Right renal pelvis (tissue), 4 donors: ENCODE data around the gene PPP2R2C. TPM values are rescaled to one million over a fixed set of nuclear protein-coding genes. Genes with fewer than 3 reads are reported as not detected.

Experiments
- DNase-seq, 4 donors: peaks; one replicate each; pipeline ENCODE4 v3.0.0-alpha.2; 2013; ENCODE audit warnings: low read depth in 4 of 4, low spot score in 3 of 4, missing footprints in 1 of 4
- polyA plus RNA-seq, 4 donors: library from polyadenylated mRNA; unstranded; fragments of 120-200 nt; gene quantifications; one replicate each; pipeline ENCODE4 v1.2.1, GENCODE V29; 2013; ENCODE audit not compliant: insufficient read length in 4 of 4

The PPP2R2C gene
- polyA plus RNA-seq, 4 donors, result 0.30 to 0.71 (median 0.37) TPM

DNA sequence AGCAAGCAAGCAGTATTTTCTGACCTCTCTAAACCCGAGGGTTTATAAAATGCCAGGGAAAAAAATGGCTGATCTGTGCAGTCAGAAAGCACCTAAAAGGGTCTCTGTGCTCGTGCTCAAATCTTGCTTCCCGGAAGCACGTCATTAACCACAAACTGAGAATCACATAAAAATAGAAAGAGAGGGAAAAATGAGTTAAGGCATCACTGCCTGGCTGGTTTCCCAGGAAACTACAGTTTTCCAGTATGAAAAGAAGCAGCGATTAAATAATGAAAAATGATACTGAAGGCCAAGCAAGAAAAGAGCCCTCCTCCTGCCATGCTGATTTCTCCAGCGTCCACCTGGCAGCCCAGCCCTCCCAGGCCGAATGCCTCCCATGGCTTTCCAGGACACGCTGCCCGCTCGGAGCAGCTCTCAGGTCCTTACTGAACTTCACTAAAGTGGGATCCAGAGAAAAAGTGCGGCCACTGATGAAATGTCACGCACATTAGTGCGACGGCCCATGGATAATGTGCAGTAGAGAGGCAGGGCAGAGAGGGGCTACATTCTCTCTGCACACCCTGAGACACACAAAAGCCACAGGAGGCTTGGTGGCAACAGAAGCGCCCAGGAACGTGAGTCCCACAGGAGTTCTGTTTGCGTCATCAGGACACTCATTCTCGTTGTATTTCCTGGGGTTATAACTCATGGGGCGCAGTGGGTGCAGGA is 122.4 kb downstream of the PPP2R2C start:
- DNase-seq, result no peak

DNA sequence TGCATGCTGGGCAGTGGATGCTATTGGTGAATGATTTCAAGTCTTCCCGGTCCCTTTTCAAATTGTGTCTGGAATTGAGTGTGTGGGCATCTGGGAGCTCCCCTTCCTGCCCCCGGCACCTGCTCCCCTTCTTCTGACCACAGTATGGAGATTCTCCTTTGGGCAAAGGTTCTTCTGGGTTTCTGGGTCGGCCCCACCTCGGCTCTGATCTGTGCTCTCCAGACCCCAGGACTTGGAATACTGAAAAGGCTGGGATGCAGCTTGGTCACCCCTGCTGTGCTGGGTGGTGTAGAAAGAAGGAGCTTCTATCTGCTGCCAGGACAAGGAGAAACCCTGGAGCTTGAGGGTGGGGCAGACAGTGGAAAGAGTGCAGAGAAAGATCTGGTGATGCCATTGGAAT is 124.0 kb downstream of the PPP2R2C start:
- no peak for DNase-seq

DNA sequence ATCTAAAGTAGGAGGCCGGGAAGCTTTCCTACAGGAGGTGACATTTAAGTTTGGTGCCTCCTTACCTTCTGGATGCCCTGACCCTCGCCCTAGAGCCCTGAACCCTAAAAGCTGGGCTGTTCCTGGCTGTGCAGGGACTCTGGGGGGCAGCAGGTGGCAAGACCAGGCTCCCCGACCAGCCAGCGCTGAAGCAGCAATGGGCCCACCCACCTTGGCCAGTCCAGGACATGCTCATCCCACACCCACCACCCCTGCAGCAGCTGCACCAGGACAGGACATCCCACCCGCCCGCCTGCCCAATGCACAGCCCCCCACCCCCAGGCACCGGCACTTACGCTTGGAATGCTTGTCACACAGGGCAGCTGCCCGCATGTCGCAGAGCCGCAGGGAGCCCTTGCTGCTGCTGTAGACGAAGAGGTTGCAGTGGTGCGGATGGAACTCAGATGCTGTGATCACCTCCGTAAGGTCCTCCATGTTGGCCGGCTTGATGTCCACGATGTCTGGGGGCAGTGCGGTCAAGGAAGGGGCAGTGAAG is 124.8 kb downstream of the PPP2R2C start:
- DNase-seq, result no peak

DNA sequence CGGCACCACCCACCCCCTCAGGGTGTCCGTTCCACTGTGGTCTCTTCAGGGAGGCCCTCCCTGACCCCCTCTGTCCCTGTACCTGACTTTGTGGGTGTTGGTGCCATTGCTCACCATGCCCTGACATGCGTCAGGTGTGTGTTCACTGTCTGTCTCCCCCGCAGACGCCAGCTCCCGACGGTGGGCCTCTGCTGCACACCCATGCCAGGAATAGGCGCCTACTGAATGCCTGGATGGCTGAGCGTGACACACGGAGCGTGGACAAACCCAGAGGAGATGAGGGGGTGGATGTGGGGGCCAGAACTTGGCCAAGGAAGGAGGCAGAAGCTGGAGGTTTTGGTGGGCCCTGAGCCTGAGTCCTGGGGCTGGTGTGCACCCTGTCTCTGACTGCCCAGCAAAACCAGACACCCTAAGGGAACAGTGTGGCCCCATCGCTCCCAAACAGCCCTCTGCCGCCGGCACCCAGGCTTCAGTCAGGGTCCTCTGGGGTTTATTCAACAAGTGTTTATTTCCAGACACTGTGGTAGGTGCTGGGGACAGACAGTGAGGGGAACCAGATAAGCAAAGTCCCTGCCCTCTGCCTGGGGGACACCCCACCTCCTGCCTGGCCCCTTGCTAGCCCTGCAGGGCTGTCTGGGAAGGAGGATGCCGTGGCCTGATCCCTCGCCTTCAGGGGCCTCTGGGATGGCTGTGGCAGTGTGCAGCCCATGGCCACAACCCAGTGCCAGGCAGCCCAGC is 125.9 kb downstream of the PPP2R2C start:
- no peak for DNase-seq

DNA sequence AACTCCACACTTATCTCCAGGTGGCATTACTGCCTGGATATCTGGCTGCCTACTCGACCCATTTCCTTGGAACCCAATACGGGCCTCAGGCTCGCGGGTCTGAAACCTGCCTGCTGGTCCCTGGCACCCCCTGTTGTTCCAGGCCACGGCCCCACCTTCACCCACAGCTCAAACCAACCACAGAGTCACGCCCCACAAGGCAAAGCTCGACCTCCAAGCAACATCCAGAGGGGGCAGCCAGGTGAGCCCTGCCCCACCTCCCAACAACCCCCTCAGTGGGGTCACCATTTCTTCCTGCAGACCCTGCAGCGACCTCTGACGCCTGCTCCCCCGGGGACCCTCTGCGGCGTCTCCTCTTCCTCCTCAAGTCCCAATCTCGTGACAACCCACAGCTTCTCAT is 126.5 kb downstream of the PPP2R2C start:
- no peak for DNase-seq

DNA sequence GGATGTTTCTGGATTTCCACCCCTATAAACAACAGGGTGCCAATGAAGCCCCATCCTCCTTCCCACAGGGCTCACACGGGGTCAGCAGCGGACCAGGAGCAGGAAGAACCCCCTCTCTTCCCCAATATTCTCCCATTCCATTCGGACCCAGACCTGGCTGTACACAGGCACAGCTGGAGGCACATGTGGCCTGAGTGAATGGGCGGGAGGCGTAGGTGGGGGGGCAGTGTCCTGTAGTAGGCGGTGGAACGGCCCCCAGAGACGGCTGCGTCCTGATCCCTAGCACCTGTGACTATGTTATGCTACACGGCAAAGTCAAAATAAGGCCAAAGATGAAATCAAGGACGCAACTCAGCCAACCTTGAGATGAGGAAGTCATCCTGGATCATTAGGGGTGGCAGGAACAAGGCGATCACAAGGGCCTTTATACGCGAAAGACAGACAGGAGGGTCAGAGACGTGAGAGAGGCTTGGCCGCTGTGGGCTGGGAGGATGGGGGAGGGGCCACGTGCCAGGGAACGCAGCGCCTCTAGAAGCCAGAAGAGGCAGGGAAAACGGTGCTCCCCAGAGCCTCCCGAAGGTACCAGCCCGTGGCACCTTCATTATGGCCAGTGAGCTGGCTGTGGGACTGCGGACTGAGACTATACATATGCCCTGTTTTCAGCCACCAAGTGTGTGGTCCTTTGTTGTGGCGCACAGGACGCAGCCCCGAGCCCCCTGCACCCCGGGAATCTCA is 127.2 kb downstream of the PPP2R2C start:
- no peak for DNase-seq

DNA sequence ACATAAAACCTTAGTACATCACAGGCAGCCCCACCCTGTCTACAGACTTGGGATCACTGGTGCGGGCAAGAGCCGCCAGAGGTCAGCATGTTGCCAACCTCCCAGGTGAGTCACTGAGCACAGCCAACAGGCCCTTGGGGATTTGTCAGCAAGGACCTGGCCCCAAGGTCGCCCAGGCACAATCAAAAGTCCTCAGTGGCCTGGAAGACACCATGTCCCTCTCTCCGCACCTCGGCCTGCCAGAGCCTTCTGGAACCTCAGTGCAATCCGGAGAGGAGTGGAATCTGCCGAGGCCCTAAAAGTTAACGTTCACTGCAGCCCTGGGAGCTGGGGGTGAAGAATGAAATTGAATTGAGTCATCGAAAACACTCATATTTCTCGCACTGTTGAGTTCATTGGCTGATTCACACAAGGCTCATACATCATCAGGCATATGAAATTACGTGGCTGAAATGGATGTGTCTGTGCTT is 128.4 kb downstream of the PPP2R2C start:
- no peak for DNase-seq

DNA sequence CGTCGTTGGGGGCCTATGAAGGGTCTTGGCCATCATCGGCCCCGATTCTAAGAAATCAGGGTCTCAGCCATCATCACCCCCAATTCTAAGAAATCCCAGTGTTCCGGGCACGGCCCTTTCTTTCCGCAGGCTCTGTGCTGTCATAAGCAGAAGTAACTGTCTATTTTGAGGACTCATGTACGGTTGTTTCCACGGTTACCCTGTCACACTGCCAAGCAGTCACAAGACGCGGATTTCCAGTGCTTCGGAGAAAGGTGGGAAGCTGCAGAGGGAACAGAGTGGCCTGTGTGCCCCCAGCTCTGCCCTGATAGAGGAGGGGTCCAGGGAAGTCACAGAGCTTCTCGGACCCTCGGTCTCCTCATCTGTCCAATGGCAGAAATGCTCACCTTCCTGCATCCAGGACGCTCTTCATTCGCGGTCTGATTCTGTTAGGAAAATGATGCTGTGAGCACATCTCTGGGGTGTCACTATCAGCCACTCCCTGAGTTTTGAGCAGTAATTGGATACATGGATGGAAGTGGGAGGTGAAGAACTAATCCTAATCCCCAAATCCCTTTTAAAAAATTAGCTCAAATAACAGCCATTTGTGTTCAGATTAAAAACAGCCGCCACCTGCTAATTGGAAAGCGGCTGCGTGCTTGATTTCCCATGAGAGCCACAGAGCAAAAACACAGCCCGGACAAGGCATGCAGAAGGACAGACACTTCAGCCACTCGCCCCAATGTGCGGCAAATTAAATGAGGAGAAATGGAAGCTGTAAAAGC is 129.7 kb downstream of the PPP2R2C start:
- DNase-seq, result no peak

DNA sequence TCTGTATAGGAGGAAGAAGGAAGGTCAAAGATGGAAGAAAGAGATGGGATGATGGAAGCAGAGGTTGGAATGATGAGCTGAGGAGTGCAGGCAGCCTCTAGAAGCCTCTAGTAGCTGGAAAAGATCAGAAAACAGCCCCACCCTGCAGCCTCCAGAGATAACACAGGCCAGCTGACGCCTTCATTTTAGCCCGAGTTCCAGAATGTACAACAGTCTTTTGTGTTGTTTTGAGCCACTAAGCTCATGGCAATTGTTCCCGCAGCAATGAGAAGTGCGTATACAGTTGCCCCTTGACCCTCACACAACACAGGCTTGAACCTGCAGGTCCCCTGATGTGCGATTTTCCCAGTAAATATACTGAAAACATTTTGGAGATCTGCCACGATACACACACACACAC is 130.7 kb downstream of the PPP2R2C start:
- no peak for DNase-seq

DNA sequence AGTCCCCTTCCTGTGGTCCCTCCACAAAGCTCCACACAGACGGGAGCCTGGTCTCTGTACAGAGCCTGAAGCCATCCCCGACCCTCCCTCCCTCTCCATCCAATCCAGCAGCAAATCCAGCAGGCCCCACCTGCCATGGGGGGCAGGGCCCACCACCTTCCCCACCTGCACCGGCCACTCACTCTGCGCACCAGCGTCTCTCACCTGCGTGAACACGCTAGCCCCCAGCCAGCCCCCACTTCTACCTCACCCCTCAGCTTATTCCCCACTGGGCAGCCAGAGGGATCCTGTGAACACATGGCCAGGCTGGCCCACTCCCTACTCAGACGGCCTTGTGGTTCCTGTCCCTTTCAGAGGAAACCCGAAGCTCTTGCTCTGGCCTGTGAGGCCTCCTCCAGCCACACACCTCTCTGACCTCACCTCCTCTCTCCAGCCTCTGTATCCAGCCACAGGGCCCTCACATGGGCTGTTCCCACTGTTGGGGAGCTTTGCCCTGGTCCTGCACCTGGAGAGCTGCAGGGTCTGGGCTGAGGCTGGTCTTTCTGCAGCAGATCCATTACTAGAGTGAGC is 131.9 kb downstream of the PPP2R2C start:
- no peak for DNase-seq

DNA sequence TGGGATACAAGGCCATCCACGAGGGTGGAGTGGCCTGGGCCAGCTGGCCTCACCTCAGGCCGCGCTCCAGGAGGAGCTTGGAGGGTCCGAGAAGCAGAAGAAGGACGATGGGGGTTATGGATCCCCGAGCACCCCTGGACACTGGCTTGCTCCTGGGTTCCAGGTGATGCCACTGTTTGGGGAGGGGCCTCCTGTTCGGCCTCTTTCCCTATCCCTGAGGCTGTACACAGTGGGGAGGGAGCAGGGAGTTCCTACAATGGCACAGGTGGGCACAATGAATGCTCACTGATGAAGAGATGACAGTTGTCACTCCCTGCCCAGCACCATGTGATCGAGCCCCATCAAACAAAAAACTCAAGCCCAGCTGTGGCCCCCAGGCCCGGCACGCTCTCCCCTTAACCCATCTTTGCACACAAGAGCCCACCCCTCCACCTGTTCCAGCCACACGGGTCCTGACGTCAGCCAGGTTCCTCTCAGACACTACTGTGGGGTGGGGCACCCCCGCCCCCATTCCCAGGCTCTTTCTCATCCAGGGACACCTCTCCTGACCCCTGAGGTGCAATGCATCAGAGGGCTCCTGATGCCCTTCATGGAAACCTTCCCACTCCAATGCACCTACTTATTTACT is 132.5 kb downstream of the PPP2R2C start:
- DNase-seq, result no peak

DNA sequence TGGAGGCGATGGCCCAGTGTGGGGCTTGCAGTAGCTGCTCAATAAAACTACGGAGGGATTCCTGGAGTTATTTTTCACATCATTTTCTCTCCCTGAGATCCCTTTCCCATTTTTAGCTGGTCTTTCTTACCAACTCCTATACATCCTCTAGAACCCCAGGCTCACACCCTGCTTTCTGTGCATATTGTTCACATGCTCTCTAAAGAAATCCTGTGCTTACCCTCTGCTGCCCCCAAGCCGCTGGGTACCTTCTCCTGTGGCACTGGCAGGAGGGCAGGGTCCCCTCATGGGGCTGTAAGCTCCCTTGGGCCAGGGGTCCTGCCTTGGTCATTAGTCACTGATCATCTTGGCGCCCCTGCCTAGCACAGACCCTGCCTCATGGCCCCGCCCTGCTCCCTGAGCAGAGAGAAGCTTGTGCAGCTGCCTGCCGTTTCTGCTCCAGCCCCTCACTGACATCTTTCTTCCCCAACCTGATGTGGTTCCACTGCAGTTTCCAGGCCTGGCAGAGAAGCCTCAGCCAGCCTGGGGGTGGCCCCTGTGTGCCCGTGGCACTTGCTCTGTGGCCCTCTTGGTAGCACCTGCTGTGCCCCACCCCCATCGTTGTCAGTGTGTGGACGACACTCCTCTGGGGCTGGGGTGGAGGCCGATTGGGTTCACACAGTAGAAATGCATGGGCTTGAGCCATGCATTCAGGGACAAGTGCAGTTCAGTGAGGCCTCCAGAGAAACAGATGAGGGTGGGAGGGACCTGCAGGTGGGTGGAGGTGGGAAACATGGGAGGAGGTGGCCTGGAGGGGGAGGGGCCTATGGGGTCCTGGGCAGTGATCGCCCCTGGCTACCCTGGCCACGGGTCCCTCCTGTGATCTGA is 133.2 kb downstream of the PPP2R2C start:
- DNase-seq, result no peak

DNA sequence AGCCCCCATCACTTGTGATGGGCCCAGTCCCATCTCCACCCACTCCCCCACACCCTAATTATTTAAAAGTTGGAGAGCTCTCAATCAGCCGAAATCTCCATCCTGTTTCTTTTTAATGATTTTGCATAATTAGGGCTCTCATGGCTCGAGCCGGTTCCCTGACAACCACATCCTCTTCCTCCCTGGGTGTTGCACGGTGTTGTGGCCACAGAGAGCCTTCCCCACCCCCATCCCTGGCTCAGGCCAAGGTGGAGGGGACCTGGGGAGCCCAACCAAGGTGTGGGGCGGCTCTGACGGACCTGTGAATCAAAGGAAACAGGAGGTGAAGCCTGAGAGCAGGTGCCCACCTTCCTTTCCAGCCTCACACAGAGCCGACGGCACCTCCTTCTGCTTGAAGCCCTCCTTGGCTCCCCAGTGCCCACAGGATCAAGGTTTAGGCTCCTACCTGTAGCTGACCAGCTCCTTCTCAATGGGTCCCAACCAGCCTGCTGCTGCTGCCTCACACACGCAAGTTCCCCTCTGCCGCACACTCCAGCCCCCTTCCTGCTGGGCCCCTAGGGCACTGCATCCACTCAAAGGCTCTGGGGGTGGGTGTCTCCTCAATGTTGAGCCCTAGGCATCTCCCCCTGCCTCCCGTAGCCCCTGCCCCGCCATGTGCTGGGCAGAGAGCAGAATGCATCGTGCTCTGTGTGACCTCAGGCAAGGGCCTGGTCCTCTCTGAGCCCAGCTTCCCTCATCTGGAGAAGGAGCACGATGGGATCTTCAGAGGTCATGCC is 134.1 kb downstream of the PPP2R2C start:
- DNase-seq, result no peak

DNA sequence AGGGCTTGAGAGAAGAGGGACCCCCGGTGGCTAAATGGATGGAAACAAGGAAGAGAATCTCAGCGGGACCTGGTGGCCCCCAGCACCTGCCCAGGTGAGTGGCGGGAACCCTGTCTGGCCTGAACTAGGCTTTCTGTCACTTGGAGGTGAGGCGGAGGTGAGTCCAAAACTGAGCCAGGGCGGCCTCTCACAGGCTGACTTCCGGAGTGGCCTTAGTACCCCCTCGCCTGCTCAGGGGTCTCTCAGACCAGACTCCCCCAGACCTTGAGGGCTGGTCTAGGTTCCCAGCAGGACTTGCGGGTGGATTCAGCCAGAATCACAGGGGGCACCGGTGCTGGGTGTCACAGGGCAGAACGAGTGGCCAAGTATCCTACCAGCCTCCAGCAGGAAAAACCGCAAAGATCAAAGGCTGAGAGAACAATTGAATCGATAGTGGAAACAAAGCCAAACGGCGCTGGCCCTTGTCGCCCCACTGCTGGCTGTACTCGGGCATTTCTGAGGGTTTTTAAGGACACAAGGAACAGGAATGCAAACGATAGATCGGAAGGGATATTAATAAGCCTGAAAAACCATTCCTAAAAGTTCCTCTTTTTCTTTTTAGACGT is 135.0 kb downstream of the PPP2R2C start:
- DNase-seq, result no peak

DNA sequence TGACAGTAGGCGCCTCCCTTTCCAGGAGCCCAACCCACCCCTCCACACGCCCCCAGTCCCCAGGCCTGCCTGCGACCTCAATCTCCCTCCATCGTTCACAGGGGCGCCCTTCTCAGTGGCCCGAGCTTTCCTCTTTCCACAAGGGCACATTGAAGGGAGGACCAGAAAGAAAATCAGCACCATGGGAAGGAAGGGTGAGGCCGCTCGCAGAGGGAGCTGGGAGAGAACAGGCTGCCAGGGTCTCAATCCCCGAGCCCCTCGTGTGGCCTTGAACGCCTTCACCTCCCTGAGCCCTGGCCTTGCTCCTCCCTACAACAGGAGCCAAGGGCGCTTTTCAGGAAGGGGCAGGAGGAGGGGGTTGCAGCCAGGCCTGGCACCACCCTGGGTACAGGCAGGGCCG is 136.2 kb downstream of the PPP2R2C start:
- no peak for DNase-seq

DNA sequence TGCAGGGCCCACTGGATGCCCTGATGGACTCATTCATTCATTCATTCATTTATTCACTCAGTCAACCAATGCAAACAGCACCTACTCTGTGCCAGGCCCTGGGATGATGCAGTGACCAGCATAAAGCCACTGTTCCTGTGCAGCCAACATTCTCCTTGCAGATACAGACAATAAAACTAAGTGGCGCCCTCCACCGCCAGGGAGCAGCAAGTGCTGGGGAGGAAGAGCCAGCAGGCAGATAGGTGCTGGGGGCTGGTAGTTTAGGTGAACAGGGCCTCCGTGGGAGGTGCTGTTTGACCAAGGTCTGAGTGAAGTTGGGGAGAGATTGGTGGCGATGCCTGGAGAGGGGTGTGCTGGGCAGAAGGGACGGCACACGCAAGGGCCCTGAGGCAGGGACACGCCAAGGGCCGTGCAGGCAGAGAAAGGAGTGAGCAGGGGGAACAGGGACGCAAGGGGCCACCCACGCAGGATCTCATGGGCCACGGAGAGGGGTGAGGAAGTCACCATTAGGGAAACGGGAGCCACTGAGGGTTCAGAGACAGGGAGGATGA is 137.3 kb downstream of the PPP2R2C start:
- no peak for DNase-seq

DNA sequence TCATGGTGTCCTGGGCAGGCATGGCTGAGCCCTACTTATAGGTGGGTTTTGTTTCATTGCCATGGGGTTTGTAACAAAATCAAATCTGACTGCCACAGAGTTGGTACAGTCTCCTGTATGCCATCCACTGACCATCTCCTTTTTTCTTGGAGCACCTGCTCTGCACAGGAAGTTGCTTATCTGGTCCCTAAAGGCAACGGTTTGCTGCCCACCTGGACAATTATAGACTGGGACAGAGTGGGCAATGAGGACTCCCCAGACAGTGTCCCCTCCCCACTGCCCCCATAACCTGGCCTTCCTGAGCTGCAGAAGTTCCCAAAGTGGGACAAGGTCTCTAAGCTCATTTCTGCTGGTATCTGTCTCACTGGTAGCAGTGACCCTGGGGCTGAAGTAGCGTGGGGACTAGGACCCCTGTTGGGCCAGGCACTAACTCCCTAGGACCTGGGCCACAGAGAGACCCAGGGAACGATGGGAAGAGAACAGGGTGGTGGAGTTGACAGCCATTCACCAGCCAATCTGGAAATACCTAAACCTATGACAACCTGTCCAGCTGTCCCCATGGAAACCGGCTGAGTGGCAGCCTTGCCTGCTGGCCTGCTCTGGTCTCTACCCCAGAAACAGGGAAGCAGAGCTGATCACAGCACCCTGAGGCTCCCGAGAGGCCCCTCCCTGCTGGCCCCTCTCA is 138.1 kb downstream of the PPP2R2C start:
- no peak for DNase-seq
